Testis (tissue), 3 donors: ENCODE measurements around the gene STS. TPM values are rescaled to one million over a fixed set of nuclear protein-coding genes. Genes with fewer than 3 reads are reported as not detected.

ENCODE experiments used
- DNase-seq: peaks from one replicate; pipeline ENCODE4 v3.0.0-alpha.2; 2019
- H3K27ac ChIP-seq, 2 donors: fragments of 200-600 bp; sonication (generic); one replicate each; pipeline ENCODE4 v1.5.1; 2019
- H3K27me3 ChIP-seq: fragments of 200-600 bp; sonication (generic); one replicate; pipeline ENCODE4 v1.5.1; 2019
- H3K36me3 ChIP-seq: fragments of 200-600 bp; sonication (generic); one replicate; pipeline ENCODE4 v1.5.1; 2017; ENCODE audit warnings: low read depth; ENCODE audit errors: missing control alignments
- H3K4me1 ChIP-seq: fragments of 200-600 bp; sonication (generic); one replicate; pipeline ENCODE4 v1.5.1; 2019
- H3K4me3 ChIP-seq, 2 donors: fragments of 200-600 bp; sonication (generic); one replicate each; pipeline ENCODE4 v1.5.1; 2017 to 2019
- H3K9me3 ChIP-seq: fragments of 200-600 bp; sonication (generic); one replicate; pipeline ENCODE4 v1.5.1; 2017
- POLR2A ChIP-seq: fragments of 450-650 bp; IDR thresholded peaks from one replicate; pipeline ENCODE4 v1.6.1; 2017; ENCODE audit warnings: antibody characterized with exemption, mild to moderate bottlenecking, moderate library complexity
- WGBS, 2 donors: methylation state at CpG; one replicate each; pipeline ENCODE4 v1.1.5; 2018; 5-methylcytosine and 5-hydroxymethylcytosine counted together
- intact Hi-C: fragments of 100-400 bp; cut with DNase I; formaldehyde crosslinking; loops from one replicate; pipeline ENCODE4 v1.15.1; 2023; ENCODE audit warnings: low total_unique reads
- polyA plus RNA-seq: library from polyadenylated mRNA; stranded (reverse); fragments of 350-450 nt; fragmentation: Illumina TruSeq; extraction: RNeasy Lipid Tissue Mini Kit (QIAGEN cat#74804); gene quantifications from one replicate; pipeline ENCODE4 v1.2.3, GENCODE V29; 2014; ENCODE audit warnings: low read depth, low replicate concordance; ENCODE audit not compliant: insufficient read depth
- total RNA-seq, 2 donors: library from RNA; depleted of rRNA; stranded (reverse); fragments of >200 nt; gene quantifications; one replicate each; pipeline ENCODE4 v1.2.3, GENCODE V29; 2016
- TF ChIP-seq, protein P1 (sequence below), 3 experiments: fragments of 450-650 bp in 2 of 3; fragments of 200-600 bp in 1 of 3; sonication (generic) in 1 of 3; IDR thresholded peaks; one replicate each; pipeline ENCODE4 v1.5.1; 2016 to 2019; ENCODE audit warnings: antibody characterized with exemption in 3 of 3, mild to moderate bottlenecking in 2 of 3, moderate library complexity in 1 of 3

The STS gene
- total and polyA plus RNA-seq, 3 donors from 2014 or later: 3.5 to 5.0 (median 4.6) TPM

- no peaks in the 10 kb centered on the region for H3K4me1 ChIP-seq
- no peak overlapping the region for H3K4me3 ChIP-seq
- intact Hi-C loops: no loop called here
- no peaks in the 10 kb centered on the region for H3K9me3 ChIP-seq
- no peak for TF ChIP-seq POLR2A
- TF ChIP-seq, protein P1, sequence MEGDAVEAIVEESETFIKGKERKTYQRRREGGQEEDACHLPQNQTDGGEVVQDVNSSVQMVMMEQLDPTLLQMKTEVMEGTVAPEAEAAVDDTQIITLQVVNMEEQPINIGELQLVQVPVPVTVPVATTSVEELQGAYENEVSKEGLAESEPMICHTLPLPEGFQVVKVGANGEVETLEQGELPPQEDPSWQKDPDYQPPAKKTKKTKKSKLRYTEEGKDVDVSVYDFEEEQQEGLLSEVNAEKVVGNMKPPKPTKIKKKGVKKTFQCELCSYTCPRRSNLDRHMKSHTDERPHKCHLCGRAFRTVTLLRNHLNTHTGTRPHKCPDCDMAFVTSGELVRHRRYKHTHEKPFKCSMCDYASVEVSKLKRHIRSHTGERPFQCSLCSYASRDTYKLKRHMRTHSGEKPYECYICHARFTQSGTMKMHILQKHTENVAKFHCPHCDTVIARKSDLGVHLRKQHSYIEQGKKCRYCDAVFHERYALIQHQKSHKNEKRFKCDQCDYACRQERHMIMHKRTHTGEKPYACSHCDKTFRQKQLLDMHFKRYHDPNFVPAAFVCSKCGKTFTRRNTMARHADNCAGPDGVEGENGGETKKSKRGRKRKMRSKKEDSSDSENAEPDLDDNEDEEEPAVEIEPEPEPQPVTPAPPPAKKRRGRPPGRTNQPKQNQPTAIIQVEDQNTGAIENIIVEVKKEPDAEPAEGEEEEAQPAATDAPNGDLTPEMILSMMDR (IDR thresholded peaks at IDR 0.05): no peak
- 80 to 86% methylated on average over 7 of the region's 7 CpGs for WGBS, 2 donors
- no peak for DNase-seq
- no peaks in the 10 kb centered on the region for H3K27me3 ChIP-seq
- no peak overlapping the region for H3K27ac ChIP-seq
- no peaks in the 10 kb centered on the region for H3K36me3 ChIP-seq
These were observed 11.8 kb downstream of the STS start for GRCh38 chrX:7159149-7159861.

DNA sequence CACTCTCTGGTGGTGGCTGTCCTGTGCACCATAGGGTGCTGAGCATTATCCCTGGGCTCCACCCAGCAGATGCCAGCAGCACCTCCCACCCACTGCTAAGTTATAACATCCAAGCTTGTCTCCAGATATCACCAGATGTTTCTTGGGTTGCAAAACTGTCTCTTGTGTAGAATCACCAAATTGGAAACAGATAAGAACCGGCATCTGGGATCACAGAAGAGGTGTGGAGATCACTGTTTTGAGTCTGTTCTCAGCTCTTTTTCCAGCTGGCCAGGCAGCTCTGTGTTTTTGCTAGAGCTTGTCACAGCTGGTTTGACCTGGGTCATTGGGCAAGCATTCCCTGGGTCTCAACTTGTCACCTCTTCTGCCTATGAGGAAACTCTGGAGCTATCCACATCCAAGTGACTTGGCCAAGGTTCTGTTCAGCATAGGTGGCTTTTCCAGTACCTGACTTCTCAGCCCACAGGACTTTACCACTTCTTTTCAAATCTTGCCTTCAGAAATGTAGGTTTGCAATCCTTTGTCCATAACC lies 15.7 kb downstream of the STS start:
- Histone ChIP-seq H3K27ac (no peak overlapping the region), H3K36me3 (no peaks in the 10 kb centered on the region), H3K27me3 (no peaks in the 10 kb centered on the region), H3K9me3 (no peaks in the 10 kb centered on the region), H3K4me1 (no peaks in the 10 kb centered on the region), H3K4me3 (no peak overlapping the region)
- intact Hi-C loops: no loop called here
- DNase-seq: no peak
- WGBS, 2 donors: 50% methylated on average over 1 of the region's 1 CpG; no CpG with 5 or more reads in 1 of the 2 donors
- TF ChIP-seq, protein P1 (IDR thresholded peaks at IDR 0.05): no peak
- no peak for TF ChIP-seq POLR2A

GRCh38 chrX:7164174-7164573 lies 16.7 kb downstream of the STS start:
- 67 to 69% methylated on average over 3 of the region's 3 CpGs for WGBS, 2 donors
- Histone ChIP-seq H3K27me3 (no peaks in the 10 kb centered on the region), H3K36me3 (no peaks in the 10 kb centered on the region), H3K9me3 (no peaks in the 10 kb centered on the region), H3K4me1 (no peaks in the 10 kb centered on the region), H3K27ac (no peak overlapping the region), H3K4me3 (no peak overlapping the region)
- DNase-seq: no peak
- intact Hi-C loops: no loop called here
- TF ChIP-seq, protein P1 (IDR thresholded peaks at IDR 0.05): no peak
- TF ChIP-seq POLR2A: no peak

DNA sequence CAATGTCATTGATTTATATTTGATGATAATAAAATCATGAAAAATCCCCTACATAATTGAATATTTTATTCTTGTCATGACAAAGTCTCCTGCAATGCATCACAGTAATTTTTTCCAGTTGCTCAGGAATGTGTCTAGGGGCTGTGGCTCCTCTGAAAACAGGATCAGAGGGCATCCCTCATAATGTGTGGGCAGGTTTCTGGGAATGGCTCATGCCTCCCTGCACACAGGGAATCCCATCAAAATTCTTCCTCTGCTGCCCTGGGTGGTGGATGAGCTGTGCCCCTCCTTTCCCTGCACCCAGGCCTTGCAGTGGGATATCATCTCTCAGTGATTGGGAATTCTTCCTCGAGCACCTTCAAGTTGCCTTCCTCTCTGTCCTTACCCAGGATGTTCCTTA lies 20.9 kb downstream of the STS start:
- H3K36me3 ChIP-seq: no peaks in the 10 kb centered on the region
- 83 to 100% methylated on average over 1 of the region's 1 CpG for WGBS, 2 donors
- no peaks in the 10 kb centered on the region for H3K4me1 ChIP-seq
- intact Hi-C loops: no loop called here
- no peak overlapping the region for H3K4me3 ChIP-seq
- no peak for DNase-seq
- H3K27ac ChIP-seq: no peak overlapping the region
- no peaks in the 10 kb centered on the region for H3K9me3 ChIP-seq
- no peaks in the 10 kb centered on the region for H3K27me3 ChIP-seq
- TF ChIP-seq, protein P1 (IDR thresholded peaks at IDR 0.05): no peak

DNA sequence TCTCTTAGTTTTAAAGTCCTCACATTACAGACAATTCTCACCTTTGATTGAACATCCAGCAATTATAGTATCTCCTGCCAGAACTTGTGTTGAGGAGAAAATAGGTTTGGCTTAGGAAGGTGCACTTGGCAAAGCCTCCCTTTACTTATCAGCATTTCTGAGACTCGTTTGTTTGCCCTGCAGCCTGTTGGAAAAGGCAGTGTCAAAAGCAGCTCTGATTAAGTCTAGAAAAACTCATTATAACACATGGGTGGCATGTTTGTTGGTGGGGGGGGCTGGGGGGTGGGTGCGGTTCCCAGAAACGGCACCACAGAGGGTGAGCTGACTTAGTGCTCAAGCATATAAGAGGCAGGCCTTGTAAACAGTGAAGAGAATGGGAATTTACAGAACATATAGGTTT lies 22.1 kb downstream of the STS start:
- Histone ChIP-seq H3K4me1 (no peaks in the 10 kb centered on the region), H3K9me3 (no peaks in the 10 kb centered on the region), H3K36me3 (no peaks in the 10 kb centered on the region), H3K4me3 (no peak overlapping the region), H3K27ac (no peak overlapping the region), H3K27me3 (no peaks in the 10 kb centered on the region)
- DNase-seq: no peak
- WGBS, 2 donors: 79 to 87% methylated on average over 3 of the region's 3 CpGs
- no peak for TF ChIP-seq POLR2A
- TF ChIP-seq, protein P1 (IDR thresholded peaks at IDR 0.05): no peak
- intact Hi-C loops: no loop called here
